Kidney epithelial cell (primary cell): ENCODE results near the gene TGFBR3. TPM values are rescaled to one million over a fixed set of nuclear protein-coding genes. Genes with fewer than 3 reads are reported as not detected.

Experiments
- DNase-seq: peaks from one replicate; pipeline ENCODE4 v3.0.0-alpha.2; 2010; ENCODE audit warnings: low read depth
- H3K27me3 ChIP-seq: 2 replicates; pipeline ENCODE4 v1.6.0; 2011; ENCODE audit warnings: low read length; ENCODE audit not compliant: control insufficient read depth, insufficient read depth
- H3K36me3 ChIP-seq: 2 replicates; pipeline ENCODE4 v1.5.1; 2011; ENCODE audit warnings: low read length; ENCODE audit not compliant: control insufficient read depth, insufficient read depth
- H3K4me3 ChIP-seq: 2 replicates; pipeline ENCODE4 v1.5.1; 2011; ENCODE audit warnings: low read depth, mild to moderate bottlenecking, control low read depth, low read length
- CTCF ChIP-seq: IDR thresholded peaks from 2 replicates; pipeline ENCODE4 v1.5.1; 2011; ENCODE audit warnings: mild to moderate bottlenecking, moderate library complexity, low read length, control low read depth, inconsistent platforms; ENCODE audit not compliant: insufficient read depth, poor library complexity, severe bottlenecking
- total RNA-seq: library from RNA; depleted of rRNA; stranded (reverse); fragments of >200 nt; gene quantifications from 2 replicates; pipeline ENCODE4 v1.2.3, GENCODE V29; 2015

Gene TGFBR3
- total RNA-seq, 1 donor from 2014 or later: 5.5 TPM

- no peak overlapping the region for H3K4me3 ChIP-seq
- no peak for DNase-seq
- no peaks in the 10 kb centered on the region for H3K27me3 ChIP-seq
- TF ChIP-seq CTCF: no peak
- no peaks in the 10 kb centered on the region for H3K36me3 ChIP-seq
Observed at GRCh38 chr1:91754816-91755580, 131.0 kb downstream of the TGFBR3 start.

GRCh38 chr1:91754348-91754747, 131.6 kb downstream of the TGFBR3 start:
- Histone ChIP-seq H3K27me3 (no peaks in the 10 kb centered on the region), H3K36me3 (no peaks in the 10 kb centered on the region), H3K4me3 (no peak overlapping the region)
- no peak for DNase-seq
- TF ChIP-seq CTCF: no peak

- no peak for TF ChIP-seq CTCF
- DNase-seq: no peak
- Histone ChIP-seq H3K36me3 (no peaks in the 10 kb centered on the region), H3K27me3 (no peaks in the 10 kb centered on the region), H3K4me3 (no peak overlapping the region)
Observed at GRCh38 chr1:91753878-91754277, 132.1 kb downstream of the TGFBR3 start.

- H3K4me3 ChIP-seq: no peak overlapping the region
- H3K36me3 ChIP-seq: no peaks in the 10 kb centered on the region
- DNase-seq: no peak
- TF ChIP-seq CTCF: no peak
- no peaks in the 10 kb centered on the region for H3K27me3 ChIP-seq
Observed at GRCh38 chr1:91752324-91752723, 133.6 kb downstream of the TGFBR3 start.

GRCh38 chr1:91751275-91751674, 134.7 kb downstream of the TGFBR3 start:
- H3K36me3 ChIP-seq: no peaks in the 10 kb centered on the region
- H3K27me3 ChIP-seq: no peaks in the 10 kb centered on the region
- DNase-seq: no peak
- no peak for TF ChIP-seq CTCF
- no peak overlapping the region for H3K4me3 ChIP-seq

- no peaks in the 10 kb centered on the region for H3K36me3 ChIP-seq
- no peak for TF ChIP-seq CTCF
- no peaks in the 10 kb centered on the region for H3K27me3 ChIP-seq
- no peak overlapping the region for H3K4me3 ChIP-seq
- DNase-seq: no peak
Observed at GRCh38 chr1:91750398-91750996, 135.5 kb downstream of the TGFBR3 start.
